IMR-90 (cell line): ENCODE results near the gene SERPINA3.

ENCODE experiments used
- MAZ ChIP-seq: IDR thresholded peaks from 2 replicates; pipeline ENCODE4 v1.6.1; 2012; ENCODE audit warnings: low read depth, mild to moderate bottlenecking, low read length, improper control_type of control experiment, moderate library complexity, borderline replicate concordance
- POLR2A ChIP-seq: IDR thresholded peaks from 2 replicates; pipeline ENCODE4 v1.6.1; 2012; ENCODE audit warnings: mild to moderate bottlenecking, low read depth, low read length
- RCOR1 ChIP-seq: IDR thresholded peaks from 2 replicates; pipeline ENCODE4 v1.6.1; 2012; ENCODE audit warnings: mild to moderate bottlenecking, low read length, improper control_type of control experiment; ENCODE audit not compliant: insufficient replicate concordance
- SMC3 ChIP-seq: fragments of 150-350 bp; IDR thresholded peaks from 2 replicates; pipeline ENCODE4 v1.6.1; 2016; ENCODE audit warnings: low read depth, mild to moderate bottlenecking, antibody characterized with exemption, low read length, moderate library complexity
- TF ChIP-seq, protein P1 (sequence below): fragments of 150-350 bp; IDR thresholded peaks from 2 replicates; pipeline ENCODE4 v1.6.1; 2017; ENCODE audit warnings: mild to moderate bottlenecking, antibody characterized with exemption, low read length, low read depth
- TF ChIP-seq, protein P2 (sequence below): conservative IDR thresholded peaks from 2 replicates; pipeline ENCODE4 v1.5.1; 2012; ENCODE audit warnings: mild to moderate bottlenecking, low read depth, low read length, improper control_type of control experiment

GRCh38 chr14:94614802-94615201 lies 2.6 kb downstream of the SERPINA3 start:
- TF ChIP-seq, protein P1, sequence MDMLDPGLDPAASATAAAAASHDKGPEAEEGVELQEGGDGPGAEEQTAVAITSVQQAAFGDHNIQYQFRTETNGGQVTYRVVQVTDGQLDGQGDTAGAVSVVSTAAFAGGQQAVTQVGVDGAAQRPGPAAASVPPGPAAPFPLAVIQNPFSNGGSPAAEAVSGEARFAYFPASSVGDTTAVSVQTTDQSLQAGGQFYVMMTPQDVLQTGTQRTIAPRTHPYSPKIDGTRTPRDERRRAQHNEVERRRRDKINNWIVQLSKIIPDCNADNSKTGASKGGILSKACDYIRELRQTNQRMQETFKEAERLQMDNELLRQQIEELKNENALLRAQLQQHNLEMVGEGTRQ, result no peak
- TF ChIP-seq, protein P2, sequence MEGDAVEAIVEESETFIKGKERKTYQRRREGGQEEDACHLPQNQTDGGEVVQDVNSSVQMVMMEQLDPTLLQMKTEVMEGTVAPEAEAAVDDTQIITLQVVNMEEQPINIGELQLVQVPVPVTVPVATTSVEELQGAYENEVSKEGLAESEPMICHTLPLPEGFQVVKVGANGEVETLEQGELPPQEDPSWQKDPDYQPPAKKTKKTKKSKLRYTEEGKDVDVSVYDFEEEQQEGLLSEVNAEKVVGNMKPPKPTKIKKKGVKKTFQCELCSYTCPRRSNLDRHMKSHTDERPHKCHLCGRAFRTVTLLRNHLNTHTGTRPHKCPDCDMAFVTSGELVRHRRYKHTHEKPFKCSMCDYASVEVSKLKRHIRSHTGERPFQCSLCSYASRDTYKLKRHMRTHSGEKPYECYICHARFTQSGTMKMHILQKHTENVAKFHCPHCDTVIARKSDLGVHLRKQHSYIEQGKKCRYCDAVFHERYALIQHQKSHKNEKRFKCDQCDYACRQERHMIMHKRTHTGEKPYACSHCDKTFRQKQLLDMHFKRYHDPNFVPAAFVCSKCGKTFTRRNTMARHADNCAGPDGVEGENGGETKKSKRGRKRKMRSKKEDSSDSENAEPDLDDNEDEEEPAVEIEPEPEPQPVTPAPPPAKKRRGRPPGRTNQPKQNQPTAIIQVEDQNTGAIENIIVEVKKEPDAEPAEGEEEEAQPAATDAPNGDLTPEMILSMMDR, result no peak
- TF ChIP-seq RCOR1 (no peak), POLR2A (no peak), SMC3 (no peak), MAZ (no peak)
